GM12874 (cell line): ENCODE data around the gene BRPF1.

Experiments
- CTCF ChIP-seq: IDR thresholded peaks from 2 replicates; pipeline ENCODE4 v1.5.1; 2011; ENCODE audit warnings: low read depth, mild to moderate bottlenecking, control low read depth, low read length, moderate library complexity; ENCODE audit not compliant: insufficient read depth

BRPF1 gene

GRCh38 chr3:9762871-9763270 is 31.3 kb downstream of the BRPF1 start:
- TF ChIP-seq CTCF: no peak

DNA sequence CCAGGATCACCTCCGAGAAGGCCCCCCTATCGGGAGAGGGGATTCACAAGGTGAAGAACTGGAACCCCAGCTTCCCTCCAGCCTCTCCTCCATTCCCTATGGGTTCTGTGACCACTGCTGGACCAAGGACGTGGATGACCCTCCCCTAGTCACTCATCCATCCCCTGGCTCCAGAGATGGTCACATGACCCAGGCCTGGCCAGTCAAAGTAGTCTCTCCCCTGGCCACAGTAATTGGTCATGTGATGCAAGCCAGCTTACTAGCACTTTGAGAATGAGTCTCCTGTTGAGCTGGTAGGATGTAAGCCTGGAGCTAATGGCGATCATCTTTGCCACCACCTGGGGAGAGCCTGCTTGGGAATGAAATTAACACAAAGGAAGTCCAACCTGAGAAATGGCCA is 34.3 kb downstream of the BRPF1 start:
- no peak for TF ChIP-seq CTCF

DNA sequence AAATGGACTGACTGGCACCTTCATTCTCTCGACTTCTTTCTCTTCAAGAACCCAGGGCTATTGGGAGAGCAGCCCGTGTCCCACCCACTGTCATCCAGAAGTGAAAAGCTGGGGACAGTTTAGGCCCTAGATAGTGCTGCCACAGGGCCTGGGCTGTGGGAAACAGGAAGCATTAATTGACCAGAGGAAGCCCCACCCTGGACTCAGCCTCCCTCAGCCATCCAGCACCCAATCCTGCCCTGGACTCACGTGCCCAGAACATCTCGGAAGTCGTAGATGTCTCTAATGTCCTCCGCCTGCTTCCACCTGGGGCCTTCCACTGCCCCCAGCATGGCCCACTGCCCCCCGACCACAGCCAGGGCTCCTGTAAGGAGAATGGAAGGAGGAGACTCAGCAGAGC is 35.9 kb downstream of the BRPF1 start:
- no peak for TF ChIP-seq CTCF

DNA sequence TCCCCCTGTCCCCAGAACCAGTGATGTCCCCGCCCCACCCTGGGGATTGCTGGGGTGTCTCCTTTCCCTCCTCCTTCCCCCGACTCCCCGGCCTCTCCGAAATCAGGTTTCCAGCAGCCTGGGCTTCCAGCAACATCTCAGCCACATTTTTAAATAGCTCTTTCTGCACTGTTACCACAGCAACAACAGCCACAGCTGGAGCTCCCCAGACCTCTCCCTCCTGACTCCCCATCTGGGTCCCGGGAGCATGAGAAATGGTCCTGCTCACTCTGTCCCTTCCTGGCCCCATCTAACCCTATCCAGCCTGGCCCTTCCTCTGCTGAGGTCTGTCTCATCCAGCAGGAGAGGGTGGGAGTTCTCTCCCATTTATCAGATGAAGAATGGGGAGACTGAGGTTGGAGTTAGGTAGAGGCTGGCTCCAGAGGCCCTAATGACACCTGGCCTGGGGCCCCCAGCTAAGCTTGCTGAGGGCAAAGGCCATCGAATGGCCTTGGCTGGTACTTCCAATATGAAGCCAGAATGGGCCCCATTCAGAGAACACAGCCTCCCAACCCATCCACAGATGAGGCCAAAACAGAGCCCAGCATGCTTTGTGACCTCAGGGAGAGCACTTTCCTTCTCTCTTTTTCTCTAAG is 36.7 kb downstream of the BRPF1 start:
- TF ChIP-seq CTCF: no peak

DNA sequence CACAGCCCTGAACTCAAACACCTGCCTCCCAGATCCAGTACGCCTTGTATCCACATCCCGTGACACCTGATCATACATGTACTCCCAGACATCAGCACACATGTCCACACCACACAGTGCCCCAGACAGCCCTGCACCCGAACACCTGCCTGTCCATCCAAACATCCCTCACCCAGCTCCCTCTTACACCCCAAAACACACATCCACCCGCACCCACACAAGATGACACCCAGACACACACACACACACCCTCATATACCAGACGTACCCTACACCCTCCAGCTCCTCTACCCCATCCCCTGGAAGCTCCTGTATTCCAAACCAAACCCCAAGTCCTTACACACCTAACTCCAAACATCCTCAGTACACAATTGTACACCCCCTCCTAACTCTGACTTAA is 37.5 kb downstream of the BRPF1 start:
- TF ChIP-seq CTCF: no peak

GRCh38 chr3:9769426-9770275 is 38.1 kb downstream of the BRPF1 start, which contains the start of gene CAMK1:
Gene CAMK1, minus strand, starts transcription at chr3:9769947. Its CDS starts 2,198 bp downstream, at chr3:9767749.
- no peak for TF ChIP-seq CTCF

DNA sequence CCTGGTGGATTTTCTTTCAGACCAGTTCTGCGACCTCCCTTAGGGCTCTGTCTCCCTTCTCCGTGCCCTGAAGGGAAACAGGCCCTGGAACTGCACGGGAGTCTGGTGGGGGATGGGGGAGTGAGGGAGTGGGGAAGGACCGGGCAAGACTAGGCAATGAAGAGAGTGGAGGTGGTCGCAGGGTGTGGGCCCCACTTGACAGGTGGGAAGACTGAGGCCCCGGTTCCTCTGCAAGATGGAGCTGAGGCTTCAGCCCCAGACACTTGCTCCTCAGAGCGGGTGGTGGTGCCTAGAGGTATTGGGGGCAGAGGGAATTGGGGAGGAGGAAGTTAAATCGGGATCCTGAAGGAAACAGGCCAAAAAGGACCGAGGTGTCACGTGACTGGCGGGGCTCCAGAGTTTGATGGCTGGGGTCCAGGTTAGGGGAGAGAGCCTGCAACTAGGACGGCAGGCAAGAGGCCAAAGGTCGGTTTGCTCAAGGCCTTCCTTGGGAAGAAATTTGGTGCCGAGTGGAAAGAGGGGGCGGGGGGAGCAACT is 38.8 kb downstream of the BRPF1 start:
- no peak for TF ChIP-seq CTCF
